ENCODE data around the gene PODXL2.
"Not testable (repeated sequence)": the region's sequence is repeated elsewhere in the genome, so short reads cannot be mapped to it uniquely, and the experiment has no call there.

PODXL2 gene

DNA sequence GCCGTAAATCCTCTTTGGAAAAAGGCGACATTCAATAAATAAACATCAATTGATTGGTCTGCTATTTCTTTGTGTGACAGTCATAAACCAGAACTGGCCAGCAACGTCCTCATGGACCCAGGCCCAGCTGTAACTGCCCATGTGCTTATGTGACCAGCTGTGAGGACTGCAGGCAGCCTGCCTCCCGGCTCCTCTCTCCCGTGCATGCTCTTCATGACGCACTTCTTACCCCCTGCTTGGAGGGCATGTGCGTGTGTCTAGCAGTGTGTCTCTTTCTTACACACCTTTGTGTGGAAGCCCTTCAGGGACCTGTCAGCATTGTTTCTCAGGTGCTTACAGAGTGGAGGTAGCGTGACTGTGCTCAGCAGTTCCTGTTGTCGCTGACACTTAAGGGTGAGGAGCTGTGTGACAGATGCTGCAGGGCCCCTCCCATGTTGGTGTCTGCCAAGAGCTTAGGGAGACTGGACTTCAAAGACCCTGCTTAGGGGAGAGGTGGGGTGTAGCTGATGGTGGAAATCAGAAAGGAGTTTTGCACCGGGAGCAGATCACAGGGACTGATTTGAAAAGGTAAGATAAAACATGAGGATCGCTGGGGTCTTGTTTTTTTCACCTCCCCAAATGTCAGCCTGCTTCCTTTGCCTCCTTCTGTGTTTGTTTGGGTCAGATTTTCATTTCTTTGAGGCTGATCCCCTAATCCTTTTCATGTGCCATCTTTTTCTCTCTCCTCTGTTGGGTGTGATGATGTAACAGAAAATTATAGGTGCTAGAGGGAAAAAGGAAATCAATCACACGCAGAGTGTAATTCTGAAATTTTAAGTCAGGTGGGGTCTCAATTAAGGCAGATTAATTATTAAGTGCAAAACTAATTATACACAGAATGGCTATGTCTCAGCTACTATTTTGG lies 2.1 kb downstream of the PODXL2 start:
- DNase-seq = no peak

GRCh38 chr3:127632035-127632820 lies 3.2 kb downstream of the PODXL2 start:
- no peak for ATAC-seq
- no peak for DNase-seq

More for the DNA sequence above, 2.1 kb downstream of the PODXL2 start:
- no peak for ATAC-seq

DNA sequence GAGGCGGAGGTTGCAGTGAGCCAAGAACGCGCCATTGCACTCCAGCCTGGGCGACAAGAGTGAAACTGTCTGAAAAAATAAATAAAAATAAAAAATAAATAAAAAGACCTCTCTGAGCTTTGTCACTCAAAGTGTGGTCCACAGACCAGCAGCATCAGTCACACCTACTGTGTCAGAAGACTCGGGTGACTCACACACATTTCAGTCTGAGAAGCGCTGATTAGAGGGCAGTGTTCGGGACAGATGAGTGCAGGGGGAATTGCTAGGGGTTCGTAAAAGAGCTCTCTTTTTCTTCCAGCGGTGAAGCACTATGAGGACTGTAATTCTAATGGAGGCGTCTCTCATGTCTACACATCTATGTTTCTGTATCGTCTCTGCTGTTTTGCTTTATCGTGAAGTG lies 5.7 kb downstream of the PODXL2 start:
- no peak for DNase-seq
- no peak for ATAC-seq

DNA sequence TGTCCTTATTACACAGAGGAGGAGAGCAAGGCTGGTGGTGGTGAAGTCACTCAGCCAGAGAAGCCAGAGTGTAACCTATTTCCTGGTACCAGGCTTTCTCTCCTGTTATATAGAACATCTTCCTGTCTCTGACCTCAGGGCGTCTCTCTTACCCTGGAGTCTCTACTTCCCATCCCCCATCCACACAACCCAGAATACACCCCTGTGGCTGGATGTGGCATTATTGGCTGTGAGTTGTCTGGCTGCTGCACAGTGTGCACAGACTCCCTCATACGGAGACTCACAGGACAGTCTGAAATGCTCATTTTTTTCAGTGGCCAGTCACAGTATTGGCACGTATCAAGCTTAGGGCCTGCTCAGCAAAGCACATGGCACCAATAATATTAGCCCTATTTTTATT lies 8.6 kb downstream of the PODXL2 start:
- DNase-seq = no peak
- ATAC-seq = peak; percentile 87

GRCh38 chr3:127637971-127638370 lies 9.0 kb downstream of the PODXL2 start:
- ATAC-seq = no peak
- DNase-seq = no peak

DNA sequence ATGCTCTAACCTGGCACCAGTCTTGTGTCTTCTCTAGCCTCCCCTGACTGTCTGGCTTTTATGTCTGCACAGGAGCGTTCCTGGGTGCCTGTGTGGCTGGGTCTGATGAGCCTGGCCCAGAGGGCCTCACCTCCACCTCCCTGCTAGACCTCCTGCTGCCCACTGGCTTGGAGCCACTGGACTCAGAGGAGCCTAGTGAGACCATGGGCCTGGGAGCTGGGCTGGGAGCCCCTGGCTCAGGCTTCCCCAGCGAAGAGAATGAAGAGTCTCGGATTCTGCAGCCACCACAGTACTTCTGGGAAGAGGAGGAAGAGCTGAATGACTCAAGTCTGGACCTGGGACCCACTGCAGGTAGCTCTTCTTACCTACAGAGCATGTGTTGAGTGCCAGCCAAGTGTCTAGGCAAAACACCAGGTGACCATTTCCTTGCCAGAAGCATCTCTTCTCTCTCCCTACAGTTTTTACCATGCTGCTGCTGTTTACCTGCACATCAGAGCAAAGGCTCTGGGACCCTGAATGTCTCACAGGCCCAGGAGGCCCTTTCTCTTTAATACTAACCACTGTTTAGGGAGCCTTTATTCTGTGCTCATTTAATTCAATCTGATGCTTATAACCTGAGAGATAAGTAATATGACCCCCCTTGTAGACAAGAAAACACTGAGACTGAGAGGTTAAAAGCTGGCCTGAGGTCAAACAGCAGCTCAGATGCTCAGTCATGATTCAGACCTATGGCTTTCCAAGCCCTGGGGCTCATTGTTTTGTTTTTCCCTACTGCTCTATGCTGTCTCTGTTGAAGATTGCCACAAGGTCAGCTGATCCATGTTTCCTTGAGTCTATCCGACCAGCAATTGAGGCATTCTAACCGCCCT lies 10.4 kb downstream of the PODXL2 start:
- no peak for ATAC-seq
- DNase-seq = no peak

- DNase-seq (no peak), ATAC-seq (no peak)
Observed at GRCh38 chr3:127640042-127640355, 11.0 kb downstream of the PODXL2 start.

- peak; percentile 14 for ATAC-seq
- no peak for DNase-seq
Observed at GRCh38 chr3:127644641-127645370, 15.8 kb downstream of the PODXL2 start.

DNA sequence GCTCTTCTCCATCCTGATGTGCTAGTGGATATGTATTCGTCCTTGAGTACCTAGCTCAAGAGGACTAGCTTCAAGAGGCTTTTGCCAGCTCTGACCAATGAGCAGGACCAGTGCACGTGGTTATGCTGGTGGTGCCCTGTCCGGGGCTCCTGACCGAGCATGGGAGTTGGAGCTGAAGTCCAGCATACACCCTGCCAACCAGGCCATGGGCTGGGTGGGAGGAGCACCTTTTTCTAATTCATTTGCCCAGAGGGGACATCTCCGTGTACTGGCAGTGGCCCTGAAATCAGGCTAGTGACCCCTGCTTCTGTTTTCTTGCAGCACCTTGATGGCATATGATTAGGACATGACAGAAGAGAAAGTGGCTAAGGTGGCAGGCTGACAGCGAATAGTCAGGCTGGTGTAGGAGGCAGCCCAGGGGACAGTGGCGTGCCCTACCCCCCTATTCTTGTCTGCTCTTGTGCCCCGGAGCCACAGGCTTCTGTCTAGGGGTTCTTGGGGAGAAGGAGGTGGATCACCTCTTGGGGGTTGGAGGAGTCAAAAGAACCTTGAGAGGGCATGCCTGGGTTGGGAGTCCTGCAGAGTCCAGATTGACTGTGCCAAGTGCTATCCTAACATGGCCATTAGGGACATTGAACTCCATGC lies 16.5 kb downstream of the PODXL2 start:
- DNase-seq (no peak), ATAC-seq (peak; percentile 23)

GRCh38 chr3:127646501-127647046 lies 17.6 kb downstream of the PODXL2 start:
- DNase-seq (no peak), ATAC-seq (no peak)

DNA sequence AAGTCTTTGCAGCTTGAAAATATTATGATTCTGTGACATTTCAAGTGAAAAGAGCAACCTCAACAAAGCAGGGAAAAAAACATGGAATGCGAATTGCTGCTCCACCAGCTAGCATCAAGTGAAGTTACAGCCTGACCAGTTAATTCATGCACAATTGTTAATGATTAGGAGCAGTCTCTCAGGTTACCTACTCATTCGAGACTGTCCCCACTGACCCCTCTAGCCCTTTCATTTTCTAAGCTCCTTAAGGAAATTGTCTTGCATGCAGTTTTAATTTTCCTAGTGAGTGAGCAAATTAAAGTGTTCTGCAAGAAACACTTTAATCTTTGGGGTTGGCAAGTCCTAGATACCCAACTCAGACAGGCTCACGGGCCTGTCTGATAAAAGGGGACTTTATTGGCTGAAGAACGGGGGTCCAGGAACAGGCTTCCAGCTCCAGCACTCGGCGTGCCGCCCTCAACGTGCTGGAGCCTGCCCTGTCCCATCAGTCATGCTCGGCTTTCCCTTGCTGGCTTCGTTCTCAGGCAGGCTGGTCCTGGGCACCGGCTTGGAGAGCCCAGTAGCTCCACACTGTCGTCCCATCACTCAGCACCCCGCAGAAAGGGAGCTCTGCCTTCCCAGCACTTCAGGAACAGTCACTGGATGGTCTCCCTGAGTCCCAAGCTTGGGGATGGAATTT lies 18.3 kb downstream of the PODXL2 start:
- no peak for DNase-seq
- no peak for ATAC-seq

DNA sequence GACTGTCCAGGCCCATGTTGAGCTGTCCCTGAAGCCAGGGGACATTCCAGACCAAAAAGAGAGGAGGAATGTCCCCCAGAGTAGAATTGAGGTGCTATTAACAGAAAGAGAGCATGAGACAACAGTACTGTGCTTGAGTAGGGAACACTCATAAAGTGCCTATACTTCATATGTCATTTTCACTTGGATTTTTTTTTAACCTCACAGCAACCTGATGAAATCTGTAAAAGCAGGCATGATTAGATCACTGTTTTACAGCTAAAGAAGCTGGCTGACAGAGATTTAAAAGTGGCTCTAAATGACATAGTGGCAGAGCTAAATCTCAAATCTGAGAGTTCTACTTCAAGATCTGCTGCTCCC lies 18.8 kb downstream of the PODXL2 start:
- DNase-seq (no peak), ATAC-seq (no peak)

- ATAC-seq = no peak
- DNase-seq = no peak
Observed at GRCh38 chr3:127650236-127650635, 21.3 kb downstream of the PODXL2 start.

- ATAC-seq = no peak
Observed at GRCh38 chr3:127651516-127652172, 22.7 kb downstream of the PODXL2 start.

GRCh38 chr3:127652246-127652995 lies 23.4 kb downstream of the PODXL2 start:
- DNase-seq = peak; percentile 44
- ATAC-seq = peak; percentile 61

More at GRCh38 chr3:127651516-127652172, 22.7 kb downstream of the PODXL2 start:
- no peak for DNase-seq

GRCh38 chr3:127654374-127654773 lies 25.4 kb downstream of the PODXL2 start:
- DNase-seq = no peak
- no peak for ATAC-seq

GRCh38 chr3:127654993-127655392 lies 26.0 kb downstream of the PODXL2 start:
- ATAC-seq, DNase-seq: not testable (repeated sequence)

DNA sequence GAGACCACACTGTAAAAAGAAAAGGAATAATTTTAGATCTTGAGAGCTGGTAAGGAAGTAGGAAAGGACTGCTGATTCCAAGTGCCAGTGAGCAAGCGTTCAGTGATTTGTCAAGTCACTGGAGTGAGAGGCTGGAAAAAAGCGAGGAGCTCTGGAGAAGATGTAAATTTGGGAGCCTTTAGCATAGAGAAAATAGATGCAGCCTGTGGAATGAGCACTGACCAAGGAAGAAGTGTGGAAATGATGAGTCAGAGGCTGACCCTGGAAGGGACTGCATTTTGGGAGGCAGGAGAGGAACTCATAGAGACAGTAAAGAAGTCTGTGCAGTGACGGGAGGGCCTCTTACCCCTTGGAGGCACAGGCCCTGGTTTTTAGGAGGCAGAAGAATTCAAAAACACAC lies 26.7 kb downstream of the PODXL2 start:
- ATAC-seq (no peak), DNase-seq (no peak)

DNA sequence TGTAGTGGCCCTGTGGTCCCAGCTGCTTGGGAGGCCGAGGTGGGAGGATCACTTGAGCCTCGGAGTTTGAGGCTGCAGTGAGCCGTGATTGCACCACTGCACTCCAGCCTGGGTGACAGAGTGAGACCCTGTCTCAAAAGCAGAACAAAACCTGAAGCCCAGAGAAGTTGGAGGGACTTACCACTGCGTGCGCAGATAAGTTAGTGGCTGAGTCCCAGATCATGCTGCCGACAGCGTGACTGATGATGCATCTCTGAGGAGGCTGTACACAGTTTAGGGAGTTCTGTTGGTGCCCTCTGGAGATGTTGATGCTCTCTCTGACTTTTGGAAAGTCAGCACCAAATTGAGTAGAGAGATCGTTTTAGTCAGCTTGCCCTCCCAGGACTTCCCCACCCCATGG lies 27.9 kb downstream of the PODXL2 start:
- no peak for ATAC-seq
- DNase-seq = no peak
